ENCODE data around the gene IGFL3. TPM values are rescaled to one million over a fixed set of nuclear protein-coding genes. Genes with fewer than 3 reads are reported as not detected.

IGFL3 gene
- polyA plus RNA-seq, 1 of the 3 experiments (the other 2 are of a cell fraction): not detected

DNA sequence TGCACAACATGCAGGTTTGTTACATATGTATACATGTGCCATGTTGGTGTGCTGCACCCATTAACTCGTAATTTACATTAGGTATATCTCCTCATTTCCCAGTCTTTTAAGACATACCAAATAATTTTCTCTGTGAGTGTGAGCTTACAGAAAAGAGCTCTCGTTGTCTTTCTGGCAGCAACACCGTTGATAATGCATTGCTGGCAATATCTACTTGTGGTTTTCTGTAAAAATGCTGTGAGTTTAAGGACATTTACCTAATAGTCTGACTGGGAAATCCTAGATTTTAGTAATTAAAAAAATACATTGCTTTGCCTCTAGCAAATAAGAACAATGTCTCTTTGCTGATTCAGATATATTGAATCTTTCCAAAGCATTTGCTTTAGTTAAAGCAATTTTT lies 8.4 kb downstream of the IGFL3 start:
- DNase-seq: no peak
- Histone ChIP-seq H2AFZ (ENCODE audit: low read depth) (no peak overlapping the region), H3K9me2 (no peaks in the 10 kb centered on the region), H3F3A (replicated peaks; ENCODE audit: insufficient read depth) (peaks cover 7% of the 10 kb centered on the region), H3K4me2 (peak overlapping the region; percentile 74), H3K9ac (no peak overlapping the region), H3K27me3 (ENCODE audit: insufficient read depth) (no peaks in the 10 kb centered on the region), H3K4me1 (ENCODE audit: control insufficient read depth in 1 of 2, insufficient read depth in 2 of 2, low read depth in 1 of 2, low read length in 1 of 2) (0 out of 4 replicates have a peak, but pooled peaks cover 0 to 5% of the 10 kb centered on the region in 2 experiments), H3K36me3 (replicated peaks in 1 of 2; ENCODE audit: control insufficient read depth in 1 of 2, insufficient read depth in 2 of 2, low read length in 1 of 2) (no peaks in the 10 kb centered on the region), H3K27ac (ENCODE audit: low read depth in 2 of 2, low read length in 1 of 2) (peak overlapping the region in 1 of 2 experiments; percentile 36; a peak in 1 of 4 replicates), H3K79me2 (ENCODE audit: insufficient read depth) (no peaks in the 10 kb centered on the region), H3K9me3 (no peaks in the 10 kb centered on the region), H4K20me1 (ENCODE audit: insufficient read depth) (no peaks in the 10 kb centered on the region), H3K4me3 (ENCODE audit: low read depth in 2 of 2, low read length in 1 of 2) (no peak overlapping the region)
- 31% methylated on average over 3 of the region's 3 CpGs for WGBS (ENCODE audit: low lambda C conversion rate)
- ChIA-PET POLR2A (no interaction called here), CTCF (interaction anchor here (1.3 to 3.4 kb wide), 3 partner anchors 49 to 87 kb away, joined by 4 to 9 read pairs (median 7); no protein-coding TSS in a partner anchor)
- TF ChIP-seq TAF1 (IDR thresholded peaks at IDR 0.05; ENCODE audit: borderline replicate concordance, low read depth, low read length): no peak
- no peak for TF ChIP-seq ELF1 (IDR thresholded peaks at IDR 0.05)
- TF ChIP-seq FOSL2 (IDR thresholded peaks at IDR 0.05; ENCODE audit: borderline replicate concordance, low read depth): no peak
- no peak for TF ChIP-seq JUND (IDR thresholded peaks at IDR 0.05)
- no peak for TF ChIP-seq FOXM1 (IDR thresholded peaks at IDR 0.05; ENCODE audit: low read depth)
- TF ChIP-seq EP300 (IDR thresholded peaks at IDR 0.05; ENCODE audit: borderline replicate concordance in 1 of 2, low read depth in 1 of 2, low read length in 1 of 2): no peak
- TF ChIP-seq ZBTB33 (IDR thresholded peaks at IDR 0.05; ENCODE audit: borderline replicate concordance, low read depth): no peak
- TF ChIP-seq CTCF (IDR thresholded peaks at IDR 0.05): no peak
- no peak for TF ChIP-seq MXI1 (IDR thresholded peaks at IDR 0.05; ENCODE audit: low read depth, low read length)
- TF ChIP-seq MEF2A (IDR thresholded peaks at IDR 0.05; ENCODE audit: borderline replicate concordance, low read depth): no peak
- no peak for TF ChIP-seq MAX (IDR thresholded peaks at IDR 0.05; ENCODE audit: low read depth)
- TF ChIP-seq NRF1 (IDR thresholded peaks at IDR 0.05; ENCODE audit: low read depth, low read length): no peak
- TF ChIP-seq RAD21 (IDR thresholded peaks at IDR 0.05; ENCODE audit: low read length): no peak

Data from SK-N-SH (cell line).